Uterus (tissue), 4 donors: ENCODE data around the gene ASCC3. TPM values are rescaled to one million over a fixed set of nuclear protein-coding genes. Genes with fewer than 3 reads are reported as not detected.

Source experiments
- DNase-seq, 2 donors: peaks; one replicate each; pipeline ENCODE4 v3.0.0-alpha.2; 2019 to 2020
- H3K27ac ChIP-seq, 2 donors: fragments of 200-600 bp; sonication (generic); 1 replicate in 1 of 2; 2 replicates in 1 of 2; pipeline ENCODE4 v1.5.1; 2016 to 2018
- H3K27me3 ChIP-seq, 2 donors: fragments of 200-600 bp; sonication (generic); one replicate each; pipeline ENCODE4 v1.5.1; 2018 to 2019; ENCODE audit warnings: control low read depth in 1 of 2
- H3K36me3 ChIP-seq, 2 donors: fragments of 200-600 bp; sonication (generic); one replicate each; pipeline ENCODE4 v1.5.1; 2019; ENCODE audit warnings: control low read depth in 1 of 2
- H3K4me1 ChIP-seq, 2 donors: fragments of 200-600 bp; sonication (generic); one replicate each; pipeline ENCODE4 v1.5.1; 2018 to 2019; ENCODE audit warnings: control low read depth in 1 of 2
- H3K4me3 ChIP-seq, 2 donors: fragments of 200-600 bp; sonication (generic); 1 replicate in 1 of 2; 2 replicates in 1 of 2; pipeline ENCODE4 v1.5.1; 2018 to 2019; ENCODE audit warnings: mild to moderate bottlenecking in 1 of 2
- H3K9me3 ChIP-seq, 2 donors: fragments of 200-600 bp; sonication (generic); one replicate each; pipeline ENCODE4 v1.5.1; 2019; ENCODE audit warnings: control low read depth in 1 of 2
- CTCF ChIP-seq, 4 experiments: fragments of 200-600 bp in 2 of 4; fragments of 450-650 bp in 2 of 4; sonication (generic) in 2 of 4; IDR thresholded peaks; one replicate each; pipeline ENCODE4 v1.5.1; 2016 to 2019; ENCODE audit warnings: antibody characterized with exemption in 4 of 4, mild to moderate bottlenecking in 2 of 4, moderate library complexity in 1 of 4
- POLR2A ChIP-seq, 2 donors: fragments of 450-650 bp; IDR thresholded peaks; one replicate each; pipeline ENCODE4 v1.6.1; 2016; ENCODE audit warnings: antibody characterized with exemption in 2 of 2, mild to moderate bottlenecking in 1 of 2, moderate library complexity in 1 of 2
- intact Hi-C: fragments of 100-400 bp; cut with DNase I; formaldehyde crosslinking; loops from one replicate; pipeline ENCODE4 v1.15.1; 2023; ENCODE audit warnings: low total_unique reads
- total RNA-seq, 4 donors: library from RNA; depleted of rRNA in 3 of 4; stranded (reverse); fragments of >200 nt in 3 of 4; gene quantifications; one replicate each; pipeline versions ENCODE4 v1.1.0 to v1.2.4, GENCODE V29; 2014 to 2023
- donor health status: DM: yes; HTN: yes; CAD: no.

ASCC3 gene
- total RNA-seq, 4 donors from 2014 or later: 14.3 to 92.4 (median 33.2) TPM

DNA sequence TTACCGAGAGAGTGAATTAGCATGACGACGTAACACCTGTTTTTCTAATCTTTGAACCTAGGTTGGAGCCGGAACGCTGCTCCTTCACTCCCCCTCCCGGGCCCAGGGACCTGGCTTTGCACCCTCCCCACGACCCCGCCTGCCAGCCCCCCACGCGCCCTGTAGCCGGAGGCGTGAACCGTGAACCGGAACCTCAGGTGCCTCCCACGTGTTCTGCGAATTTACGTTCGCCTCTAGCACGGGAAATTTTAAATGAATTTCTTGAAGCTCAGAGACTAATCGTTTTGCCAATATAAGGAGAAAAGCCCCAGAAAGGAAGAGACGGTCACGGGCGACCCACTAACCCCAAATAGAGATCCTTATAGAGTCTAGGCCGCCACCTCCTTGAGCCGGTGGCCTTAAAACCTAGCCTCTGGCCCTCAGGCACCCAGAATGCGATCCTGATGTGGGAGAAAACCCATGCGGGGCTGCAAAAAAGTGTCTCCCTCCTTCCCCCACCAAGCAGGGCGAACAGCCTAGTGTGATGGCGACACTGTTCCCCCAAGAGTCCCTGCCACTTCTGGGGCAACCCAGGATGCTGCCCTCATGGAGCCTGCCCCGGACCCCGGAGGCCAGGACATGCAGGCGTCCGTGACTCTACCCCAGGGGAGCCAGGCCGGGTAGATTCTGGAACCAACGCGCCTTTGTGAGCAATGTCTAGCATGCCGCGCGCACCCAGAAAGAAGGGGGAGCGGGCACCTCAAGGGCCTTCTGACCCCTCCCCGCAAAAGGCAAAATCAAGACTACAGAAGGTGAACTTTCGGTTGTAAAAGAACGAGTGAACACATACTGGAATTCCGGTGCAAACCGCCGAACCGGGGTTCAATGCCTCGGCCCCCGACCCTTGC is 413.8 kb downstream of the ASCC3 start:
- Histone ChIP-seq H3K4me1 (no peaks in the 10 kb centered on the region), H3K36me3 (no peaks in the 10 kb centered on the region), H3K27me3 (peaks cover 2 to 73% of the 10 kb centered on the region in 2 donors), H3K4me3 (no peak overlapping the region), H3K9me3 (no peaks in the 10 kb centered on the region), H3K27ac (no peak overlapping the region)
- no peak for DNase-seq
- no peak for TF ChIP-seq CTCF (IDR thresholded peaks at IDR 0.05)
- TF ChIP-seq POLR2A (IDR thresholded peaks at IDR 0.05): no peak
- intact Hi-C loops: no loop called here

- intact Hi-C loops: no loop called here
- H3K27me3 ChIP-seq: peaks cover 6 to 81% of the 10 kb centered on the region in 2 donors
- TF ChIP-seq CTCF (IDR thresholded peaks at IDR 0.05) (no peak), POLR2A (IDR thresholded peaks at IDR 0.05) (no peak)
- H3K9me3 ChIP-seq: no peaks in the 10 kb centered on the region
- no peaks in the 10 kb centered on the region for H3K36me3 ChIP-seq
- no peak for DNase-seq
- no peak overlapping the region for H3K4me3 ChIP-seq
- H3K27ac ChIP-seq: no peak overlapping the region
- H3K4me1 ChIP-seq: no peaks in the 10 kb centered on the region
Measured at GRCh38 chr6:100466410-100467128, 414.6 kb downstream of the ASCC3 start.

GRCh38 chr6:100465701-100466409 is 415.3 kb downstream of the ASCC3 start:
- no peak for DNase-seq
- H3K4me1 ChIP-seq: no peaks in the 10 kb centered on the region

GRCh38 chr6:100464903-100465700 is 416.0 kb downstream of the ASCC3 start, which contains the start of gene SIM1:
Gene SIM1 (minus strand): TSS chr6:100464921. CDS start chr6:100463468, 1,453 bp downstream.
- Histone ChIP-seq H3K36me3 (no peaks in the 10 kb centered on the region), H3K27ac (no peak within 1 kb of the TSS), H3K4me1 (no peaks in the 10 kb centered on the region), H3K9me3 (no peaks in the 10 kb centered on the region), H3K4me3 (no peak within 1 kb of the TSS), H3K27me3 (peaks cover 11 to 96% of the 10 kb centered on the region in 2 donors)
- TF ChIP-seq POLR2A (IDR thresholded peaks at IDR 0.05) (no peak), CTCF (IDR thresholded peaks at IDR 0.05) (no peak)
- DNase-seq: no peak
- intact Hi-C loops: no loop called here

More at GRCh38 chr6:100465701-100466409, 415.3 kb downstream of the ASCC3 start:
- intact Hi-C loops: no loop called here
- H3K9me3 ChIP-seq: no peaks in the 10 kb centered on the region
- TF ChIP-seq POLR2A (IDR thresholded peaks at IDR 0.05): no peak
- no peak for TF ChIP-seq CTCF (IDR thresholded peaks at IDR 0.05)
- peaks cover 11 to 88% of the 10 kb centered on the region in 2 donors for H3K27me3 ChIP-seq
- no peak overlapping the region for H3K27ac ChIP-seq
- H3K36me3 ChIP-seq: no peaks in the 10 kb centered on the region
- no peak overlapping the region for H3K4me3 ChIP-seq
